Fibroblast of lung (primary cell): ENCODE results near the gene SPRY1. TPM values are rescaled to one million over a fixed set of nuclear protein-coding genes. Genes with fewer than 3 reads are reported as not detected.

Source experiments
- DNase-seq, 2 donors: peaks; one replicate each; pipeline versions ENCODE4 v3.0.0 to v3.0.0-alpha.2; 2010; ENCODE audit warnings: low read depth in 2 of 2
- H2AFZ ChIP-seq: 2 replicates; pipeline ENCODE4 v1.5.1; 2012; ENCODE audit warnings: low read length, control low read depth, inconsistent platforms
- H3K27ac ChIP-seq: 2 replicates; pipeline ENCODE4 v1.5.1; 2011; ENCODE audit warnings: low read length, control low read depth; ENCODE audit not compliant: insufficient read depth
- H3K27me3 ChIP-seq: 2 replicates; pipeline ENCODE4 v1.5.1; 2011; ENCODE audit warnings: mild to moderate bottlenecking, low read length; ENCODE audit not compliant: control insufficient read depth, insufficient read depth
- H3K36me3 ChIP-seq: 2 replicates; pipeline ENCODE4 v1.5.1; 2011; ENCODE audit warnings: low read length; ENCODE audit not compliant: control insufficient read depth, insufficient read depth
- H3K4me1 ChIP-seq: 2 replicates; pipeline ENCODE4 v1.5.1; 2011; ENCODE audit warnings: low read length; ENCODE audit not compliant: control insufficient read depth, insufficient read depth; ENCODE audit errors: extremely low read depth
- H3K4me2 ChIP-seq: 2 replicates; pipeline ENCODE4 v1.5.1; 2011; ENCODE audit warnings: low read length, control low read depth; ENCODE audit not compliant: insufficient read depth; ENCODE audit errors: extremely low read depth
- H3K4me3 ChIP-seq, 4 experiments: fragments of 200-600 bp in 1 of 4; sonication (generic) in 1 of 4; replicated peaks in 1 of 4; 2 replicates each; pipeline ENCODE4 v1.5.1; 2011 to 2016; ENCODE audit warnings: low read length in 4 of 4, low read depth in 3 of 4, mild to moderate bottlenecking in 3 of 4, control low read depth in 2 of 4, inconsistent platforms in 1 of 4, mixed read lengths in 1 of 4; ENCODE audit not compliant: insufficient read depth in 1 of 4; ENCODE audit errors: control extremely low read depth in 1 of 4
- H3K79me2 ChIP-seq: 2 replicates; pipeline ENCODE4 v1.5.1; 2012; ENCODE audit warnings: mild to moderate bottlenecking, low read length, inconsistent platforms; ENCODE audit not compliant: control insufficient read depth, insufficient read depth
- H3K9ac ChIP-seq: 2 replicates; pipeline ENCODE4 v1.5.1; 2011; ENCODE audit warnings: mild to moderate bottlenecking, low read length, control low read depth; ENCODE audit not compliant: insufficient read depth
- H3K9me3 ChIP-seq: 2 replicates; pipeline ENCODE4 v1.5.1; 2012; ENCODE audit warnings: low read depth, low read length; ENCODE audit not compliant: control insufficient read depth, insufficient read depth
- H4K20me1 ChIP-seq: 2 replicates; pipeline ENCODE4 v1.5.1; 2011; ENCODE audit warnings: low read length; ENCODE audit not compliant: control insufficient read depth, insufficient read depth; ENCODE audit errors: extremely low read depth
- CTCF ChIP-seq, 2 donors: IDR thresholded peaks in 1 of 2; conservative IDR thresholded peaks in 1 of 2; 1 replicate in 1 of 2; 2 replicates in 1 of 2; pipeline ENCODE4 v1.5.1; 2011 to 2012; ENCODE audit warnings: low read length in 2 of 2, control low read depth in 1 of 2, inconsistent platforms in 1 of 2, low read depth in 1 of 2, mild to moderate bottlenecking in 1 of 2
- EZH2 ChIP-seq: IDR thresholded peaks from 2 replicates; pipeline ENCODE4 v1.5.1; 2012; ENCODE audit warnings: low read length, control low read depth, mild to moderate bottlenecking; ENCODE audit errors: missing control alignments
- polyA minus RNA-seq: library from RNA; depleted of rRNA, polyadenylated mRNA; stranded (reverse); fragments of >200 nt; gene quantifications from 2 replicates; pipeline ENCODE4 v1.2.3, GENCODE V29; 2011; ENCODE audit warnings: low replicate concordance
- polyA plus RNA-seq, 2 donors: library from polyadenylated mRNA; depleted of rRNA in 1 of 2; stranded (reverse) in 1 of 2; unstranded in 1 of 2; fragments of >200 nt; gene quantifications; 2 replicates each; pipeline ENCODE4 v1.2.1, GENCODE V29; 2011 to 2012; ENCODE audit warnings: missing spikeins in 1 of 2
- total RNA-seq: library from RNA; depleted of rRNA; stranded (reverse); fragments of >200 nt; gene quantifications from 2 replicates; pipeline ENCODE4 v1.2.1, GENCODE V29; 2014

SPRY1 gene
- total RNA-seq (14.9 and 21.3 TPM in 2 replicates), polyA plus RNA-seq (15.3 and 23.9 TPM in 2 replicates), polyA minus RNA-seq (38.5 and 59.3 TPM in 2 replicates)
- polyA plus RNA-seq (2012), result 21.2 and 41.6 TPM in 2 replicates

GRCh38 chr4:123396307-123397143, at the start of gene SPRY1:
Gene SPRY1 (plus strand): TSS chr4:123396795. CDS start chr4:123401592, 4,797 bp downstream.
- Histone ChIP-seq H3K27ac (peak within 1 kb of the TSS; percentile 73), H3K4me2 (peak within 1 kb of the TSS; percentile 61), H3K9me3 (no peaks in the 10 kb centered on the region), H2AFZ (peak within 1 kb of the TSS; percentile 44), H4K20me1 (no peaks in the 10 kb centered on the region), H3K4me1 (no peaks in the 10 kb centered on the region), H3K9ac (peak within 1 kb of the TSS; percentile 76), H3K36me3 (no peaks in the 10 kb centered on the region), H3K79me2 (peaks cover 46% of the 10 kb centered on the region), H3K4me3 (peak within 1 kb of the TSS; percentile 54 to 97 (median 71)), H3K27me3 (no peaks in the 10 kb centered on the region)
- no peak for TF ChIP-seq EZH2
- TF ChIP-seq CTCF (conservative IDR thresholded peaks at IDR 0.05 in 1 of 2, IDR thresholded peaks at IDR 0.05 in 1 of 2; ENCODE audit: low read depth in 1 of 2, low read length in 2 of 2), result no peak
- peak; percentile 85 to 93 for DNase-seq

GRCh38 chr4:123346951-123347350, 49.6 kb upstream of the SPRY1 start:
- H3K79me2 ChIP-seq, result no peaks in the 10 kb centered on the region
- H3K9me3 ChIP-seq, result no peaks in the 10 kb centered on the region
- H2AFZ ChIP-seq, result no peak overlapping the region
- H3K4me3 ChIP-seq, result no peak overlapping the region
- no peaks in the 10 kb centered on the region for H4K20me1 ChIP-seq
- H3K27me3 ChIP-seq, result no peaks in the 10 kb centered on the region
- no peak for TF ChIP-seq CTCF (conservative IDR thresholded peaks at IDR 0.05 in 1 of 2, IDR thresholded peaks at IDR 0.05 in 1 of 2; ENCODE audit: low read depth in 1 of 2, low read length in 2 of 2)
- no peak for TF ChIP-seq EZH2
- H3K36me3 ChIP-seq, result no peaks in the 10 kb centered on the region
- H3K4me1 ChIP-seq, result no peaks in the 10 kb centered on the region
- H3K27ac ChIP-seq, result no peak overlapping the region
- no peak for DNase-seq
- H3K4me2 ChIP-seq, result no peak overlapping the region
- no peak overlapping the region for H3K9ac ChIP-seq

GRCh38 chr4:123348946-123349345, 47.6 kb upstream of the SPRY1 start:
- Histone ChIP-seq H3K4me2 (no peak overlapping the region), H3K9me3 (no peaks in the 10 kb centered on the region), H3K36me3 (no peaks in the 10 kb centered on the region), H3K4me1 (no peaks in the 10 kb centered on the region), H3K27me3 (no peaks in the 10 kb centered on the region), H3K9ac (no peak overlapping the region), H2AFZ (no peak overlapping the region), H4K20me1 (no peaks in the 10 kb centered on the region), H3K27ac (no peak overlapping the region), H3K79me2 (no peaks in the 10 kb centered on the region), H3K4me3 (no peak overlapping the region)
- TF ChIP-seq EZH2 (no peak), CTCF (conservative IDR thresholded peaks at IDR 0.05 in 1 of 2, IDR thresholded peaks at IDR 0.05 in 1 of 2; ENCODE audit: low read depth in 1 of 2, low read length in 2 of 2) (no peak)
- DNase-seq, result no peak
